Activated CD8-positive, alpha-beta T cell treated with anti-CD3 and anti-CD28 coated beads for 36 hours (primary cell): ENCODE results near the gene FYN. TPM values are rescaled to one million over a fixed set of nuclear protein-coding genes. Genes with fewer than 3 reads are reported as not detected.

ENCODE experiments used
- ATAC-seq: fragments of 200-7000 bp; cut with Tn5 transposase; one replicate; pipeline ENCODE4 v1.10.0; 2021; ENCODE audit warnings: mild to moderate bottlenecking, moderate library complexity
- CTCF ChIA-PET: fragments of 350-600 bp; sonication (Branson Sonifier 250); formaldehyde crosslinking; loops from one replicate; lab custom pipeline; 2021; ENCODE audit warnings: antibody characterized with exemption; lab: Charles Lee
- POLR2A ChIA-PET: fragments of 350-600 bp; sonication (Branson Sonifier 250); formaldehyde crosslinking; loops from one replicate; lab custom pipeline; 2021; ENCODE audit warnings: antibody characterized with exemption; lab: Charles Lee
- DNase-seq: peaks from one replicate; pipeline ENCODE4 v3.0.0-alpha.2; 2020
- H3K27ac Mint-ChIP-seq: one replicate; pipeline ENCODE4 v1.8.0; 2021; ENCODE audit warnings: mild to moderate bottlenecking, mixed read lengths
- H3K27me3 Mint-ChIP-seq: one replicate; pipeline ENCODE4 v1.8.0; 2021; ENCODE audit warnings: mixed read lengths
- H3K36me3 Mint-ChIP-seq: one replicate; pipeline ENCODE4 v1.8.0; 2021; ENCODE audit warnings: low read depth, mixed read lengths
- H3K4me1 Mint-ChIP-seq: one replicate; pipeline ENCODE4 v1.8.0; 2021; ENCODE audit warnings: low read depth, mixed read lengths
- H3K4me3 Mint-ChIP-seq: one replicate; pipeline ENCODE4 v1.8.0; 2021; ENCODE audit warnings: mild to moderate bottlenecking, moderate library complexity, mixed read lengths
- H3K9me3 Mint-ChIP-seq: one replicate; pipeline ENCODE4 v1.8.0; 2021; ENCODE audit warnings: mixed read lengths
- CTCF ChIP-seq: fragments of 200-600 bp; IDR thresholded peaks from one replicate; pipeline ENCODE4 v1.8.0; 2022; ENCODE audit warnings: antibody characterized with exemption, mild to moderate bottlenecking
- intact Hi-C: fragments of 100-400 bp; cut with micrococcal nuclease; formaldehyde crosslinking; loops from one replicate; pipeline ENCODE4 v1.10.0; 2022
- total RNA-seq, 2 experiments: library from RNA; stranded (reverse); gene quantifications; one replicate each; pipeline ENCODE4 v1.2.3, GENCODE V29; 2021

FYN gene
- total RNA-seq, 2 experiments from 2014 or later: 384 to 386 TPM

- Mint-ChIP-seq H3K4me3 (no peak overlapping the region), H3K27ac (no peak overlapping the region), H3K9me3 (peaks cover 12% of the 10 kb centered on the region), H3K27me3 (no peaks in the 10 kb centered on the region), H3K36me3 (no peaks in the 10 kb centered on the region), H3K4me1 (no peaks in the 10 kb centered on the region)
- intact Hi-C loops: no loop called here
- DNase-seq: no peak
- TF ChIP-seq CTCF: no peak
- ChIA-PET POLR2A (no interaction called here), CTCF (interaction anchor here (1.1 kb wide), 1 partner anchor 35 kb away, joined by 3 read pairs; no protein-coding TSS in a partner anchor)
- ATAC-seq: no peak
These were observed 12.2 kb upstream of the FYN start for GRCh38 chr6:111885373-111886027.

GRCh38 chr6:111884068-111884467 is 10.8 kb upstream of the FYN start:
- Mint-ChIP-seq H3K27ac (no peak overlapping the region), H3K4me1 (no peaks in the 10 kb centered on the region), H3K27me3 (no peaks in the 10 kb centered on the region), H3K4me3 (no peak overlapping the region), H3K36me3 (peaks cover 5% of the 10 kb centered on the region), H3K9me3 (peaks cover 18% of the 10 kb centered on the region)
- ChIA-PET POLR2A (no interaction called here), CTCF (no interaction called here)
- intact Hi-C loops: no loop called here
- TF ChIP-seq CTCF: no peak
- DNase-seq (no peak), ATAC-seq (no peak)

GRCh38 chr6:111880181-111880888 is 7.1 kb upstream of the FYN start:
- intact Hi-C loops: no loop called here
- POLR2A ChIA-PET: no interaction called here

GRCh38 chr6:111875741-111876140 is 2.5 kb upstream of the FYN start:
- Mint-ChIP-seq H3K36me3 (peaks cover 18% of the 10 kb centered on the region), H3K27me3 (no peaks in the 10 kb centered on the region), H3K4me1 (peaks cover 8% of the 10 kb centered on the region), H3K27ac (no peak overlapping the region), H3K4me3 (no peak overlapping the region), H3K9me3 (peaks cover 8% of the 10 kb centered on the region)
- ChIA-PET CTCF (interaction anchor here (0.8 to 1.2 kb wide), 4 partner anchors 52 to 168 kb away, joined by 3 to 5 read pairs (median 4); no protein-coding TSS in a partner anchor), POLR2A (interaction anchor here (1.0 to 1.2 kb wide), 2 partner anchors 62 to 111 kb away, joined by 3 read pairs; no protein-coding TSS in a partner anchor)
- ATAC-seq: no peak
- no peak for TF ChIP-seq CTCF
- DNase-seq: no peak
- intact Hi-C loops: no loop called here

More at GRCh38 chr6:111880181-111880888, 7.1 kb upstream of the FYN start:
- CTCF ChIA-PET: interaction anchor here (1.2 to 1.5 kb wide), 2 partner anchors 45 to 78 kb away, joined by 3 read pairs; no protein-coding TSS in a partner anchor
- H3K27me3 Mint-ChIP-seq: no peaks in the 10 kb centered on the region
- ATAC-seq (peak; percentile 49), DNase-seq (no peak)
- no peak overlapping the region for H3K27ac Mint-ChIP-seq
- peaks cover 5% of the 10 kb centered on the region for H3K36me3 Mint-ChIP-seq
- peaks cover 14% of the 10 kb centered on the region for H3K9me3 Mint-ChIP-seq
- H3K4me1 Mint-ChIP-seq: no peaks in the 10 kb centered on the region
- TF ChIP-seq CTCF: no peak
- no peak overlapping the region for H3K4me3 Mint-ChIP-seq
